Measurements from ENCODE around the gene SOD3.

GRCh38 chr4:24837336-24837735 is 42.0 kb downstream of the SOD3 start:
- no peak for TF ChIP-seq EZH2 (IDR thresholded peaks at IDR 0.05; ENCODE audit: low read length)
- TF ChIP-seq, protein P1, sequence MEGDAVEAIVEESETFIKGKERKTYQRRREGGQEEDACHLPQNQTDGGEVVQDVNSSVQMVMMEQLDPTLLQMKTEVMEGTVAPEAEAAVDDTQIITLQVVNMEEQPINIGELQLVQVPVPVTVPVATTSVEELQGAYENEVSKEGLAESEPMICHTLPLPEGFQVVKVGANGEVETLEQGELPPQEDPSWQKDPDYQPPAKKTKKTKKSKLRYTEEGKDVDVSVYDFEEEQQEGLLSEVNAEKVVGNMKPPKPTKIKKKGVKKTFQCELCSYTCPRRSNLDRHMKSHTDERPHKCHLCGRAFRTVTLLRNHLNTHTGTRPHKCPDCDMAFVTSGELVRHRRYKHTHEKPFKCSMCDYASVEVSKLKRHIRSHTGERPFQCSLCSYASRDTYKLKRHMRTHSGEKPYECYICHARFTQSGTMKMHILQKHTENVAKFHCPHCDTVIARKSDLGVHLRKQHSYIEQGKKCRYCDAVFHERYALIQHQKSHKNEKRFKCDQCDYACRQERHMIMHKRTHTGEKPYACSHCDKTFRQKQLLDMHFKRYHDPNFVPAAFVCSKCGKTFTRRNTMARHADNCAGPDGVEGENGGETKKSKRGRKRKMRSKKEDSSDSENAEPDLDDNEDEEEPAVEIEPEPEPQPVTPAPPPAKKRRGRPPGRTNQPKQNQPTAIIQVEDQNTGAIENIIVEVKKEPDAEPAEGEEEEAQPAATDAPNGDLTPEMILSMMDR (optimal IDR thresholded peaks at IDR 0.05 in 1 of 3, IDR thresholded peaks at IDR 0.05 in 1 of 3, conservative IDR thresholded peaks at IDR 0.05 in 1 of 3; ENCODE audit: extremely low read depth in 1 of 3, insufficient read depth in 2 of 3, low read length in 3 of 3) = no peak
